ENCODE measurements around the gene CFAP97D1. TPM values are rescaled to one million over a fixed set of nuclear protein-coding genes. Genes with fewer than 3 reads are reported as not detected.

CFAP97D1 gene
- total RNA-seq, 5 donors from 2014 or later (not counting 1 experiment from before 2014, with no cell fraction given): not detected

GRCh38 chr17:43831633-43832032 lies 51.4 kb downstream of the CFAP97D1 start:
- Histone ChIP-seq H3K36me3 (ENCODE audit: control insufficient read depth in 2 of 2, extremely low read depth in 1 of 2, insufficient read depth in 1 of 2, low read length in 1 of 2) (no peaks in the 10 kb centered on the region), H3K4me3 (ENCODE audit: control insufficient read depth in 1 of 2, extremely low read depth in 1 of 2, low read length in 1 of 2) (no peak overlapping the region), H3K27me3 (replicated peaks in 1 of 2; ENCODE audit: control insufficient read depth in 2 of 2, extremely low read depth in 1 of 2, insufficient read depth in 2 of 2, low read length in 1 of 2) (peaks cover 0 to 30% of the 10 kb centered on the region in 2 experiments), H3K27ac (ENCODE audit: low read length) (no peak overlapping the region), H3K9me3 (no peaks in the 10 kb centered on the region), H3K4me1 (ENCODE audit: control insufficient read depth in 1 of 2, extremely low read depth in 1 of 2, insufficient read depth in 2 of 2, low read length in 2 of 2) (peaks cover 2 to 13% of the 10 kb centered on the region in 2 experiments)
- DNase-seq: no peak
- ChIA-PET POLR2A (no interaction called here), CTCF (interaction anchor here in 1 of 2 donors (0.7 kb wide), 1 partner anchor 118 kb away, joined by 4 read pairs; no protein-coding TSS in a partner anchor)
- H3K9me3 Mint-ChIP-seq: no peaks in the 10 kb centered on the region
- no peak for ATAC-seq (replicated peaks in 1 of 4)
- WGBS (ENCODE audit: insufficient coverage): 100% methylated on average over 2 of the region's 8 CpGs
- H3K27me3 Mint-ChIP-seq: peaks cover 20 to 26% of the 10 kb centered on the region in 2 donors
- H3K36me3 Mint-ChIP-seq: no peaks in the 10 kb centered on the region
- H3K27ac Mint-ChIP-seq: no peak overlapping the region
- H3K4me3 Mint-ChIP-seq: peak overlapping the region; percentile 69 to 86 (median 77)
- H3K4me1 Mint-ChIP-seq: peaks cover 12 to 21% (median 16%) of the 10 kb centered on the region in 3 donors

GRCh38 chr17:43832168-43832975 lies 52.1 kb downstream of the CFAP97D1 start:
- CTCF ChIA-PET: interaction anchor here in 1 of 2 donors (0.7 kb wide), 1 partner anchor 119 kb away, joined by 4 read pairs; no protein-coding TSS in a partner anchor
- ATAC-seq (replicated peaks in 1 of 4): peak; percentile 22 to 36 (median 32)
- Histone ChIP-seq H3K27me3 (replicated peaks in 1 of 2; ENCODE audit: control insufficient read depth in 2 of 2, extremely low read depth in 1 of 2, insufficient read depth in 2 of 2, low read length in 1 of 2) (peaks cover 0 to 30% of the 10 kb centered on the region in 2 experiments), H3K4me3 (ENCODE audit: control insufficient read depth in 1 of 2, extremely low read depth in 1 of 2, low read length in 1 of 2) (peak overlapping the region in 1 of 2 donors; percentile 15), H3K36me3 (ENCODE audit: control insufficient read depth in 2 of 2, extremely low read depth in 1 of 2, insufficient read depth in 1 of 2, low read length in 1 of 2) (no peaks in the 10 kb centered on the region), H3K9me3 (no peaks in the 10 kb centered on the region), H3K4me1 (ENCODE audit: control insufficient read depth in 1 of 2, extremely low read depth in 1 of 2, insufficient read depth in 2 of 2, low read length in 2 of 2) (peaks cover 2 to 13% of the 10 kb centered on the region in 2 experiments), H3K27ac (ENCODE audit: low read length) (no peak overlapping the region)
- Mint-ChIP-seq H3K4me1 (peaks cover 12 to 21% (median 16%) of the 10 kb centered on the region in 3 donors), H3K27me3 (peaks cover 21 to 26% of the 10 kb centered on the region in 2 donors), H3K27ac (no peak overlapping the region), H3K9me3 (no peaks in the 10 kb centered on the region), H3K4me3 (peak overlapping the region; percentile 69 to 86 (median 77)), H3K36me3 (no peaks in the 10 kb centered on the region)
- WGBS (ENCODE audit: insufficient coverage): 9% methylated on average over 46 of the region's 51 CpGs
- POLR2A ChIA-PET: no interaction called here
- DNase-seq: peak in 5 of 35 experiments; percentile 2 to 16 (median 6)

GRCh38 chr17:43832976-43833829 lies 53.0 kb downstream of the CFAP97D1 start, which contains the start of gene MPP3:
Gene MPP3 (minus strand): TSS chr17:43833146. CDS start chr17:43831906, 1,240 bp downstream.
- H3K27me3 ChIP-seq (replicated peaks in 1 of 2; ENCODE audit: control insufficient read depth in 2 of 2, extremely low read depth in 1 of 2, insufficient read depth in 2 of 2, low read length in 1 of 2): peaks cover 0 to 38% of the 10 kb centered on the region in 2 experiments
- peak; percentile 92 to 97 (median 94) for ATAC-seq (replicated peaks in 1 of 4)
- H3K9me3 Mint-ChIP-seq: no peaks in the 10 kb centered on the region
- DNase-seq: peak in 33 of 35 experiments; percentile 5 to 70 (median 38)
- H3K4me3 ChIP-seq (ENCODE audit: control insufficient read depth in 1 of 2, extremely low read depth in 1 of 2, low read length in 1 of 2): peak within 1 kb of the TSS; percentile 39 to 54
- peak within 1 kb of the TSS; percentile 78 to 86 (median 79) for H3K4me3 Mint-ChIP-seq
- no peaks in the 10 kb centered on the region for H3K36me3 ChIP-seq (ENCODE audit: control insufficient read depth in 2 of 2, extremely low read depth in 1 of 2, insufficient read depth in 1 of 2, low read length in 1 of 2)
- no peaks in the 10 kb centered on the region for H3K9me3 ChIP-seq
- peaks cover 12 to 21% (median 16%) of the 10 kb centered on the region in 3 donors for H3K4me1 Mint-ChIP-seq
- peaks cover 27 to 29% of the 10 kb centered on the region in 2 donors for H3K27me3 Mint-ChIP-seq
- no peak within 1 kb of the TSS for H3K27ac ChIP-seq (ENCODE audit: low read length)
- POLR2A ChIA-PET: interaction anchor here in 1 of 2 donors (0.5 kb wide), 1 partner anchor 466 kb away, joined by 3 read pairs; no protein-coding TSS in a partner anchor
- CTCF ChIA-PET: no interaction called here
- H3K4me1 ChIP-seq (ENCODE audit: control insufficient read depth in 1 of 2, extremely low read depth in 1 of 2, insufficient read depth in 2 of 2, low read length in 2 of 2): peaks cover 2 to 13% of the 10 kb centered on the region in 2 experiments
- H3K27ac Mint-ChIP-seq: peak within 1 kb of the TSS in 1 of 2 donors; percentile 13
- H3K36me3 Mint-ChIP-seq: no peaks in the 10 kb centered on the region
- WGBS (ENCODE audit: insufficient coverage): 2% methylated on average over 86 of the region's 87 CpGs

GRCh38 chr17:43834106-43834505 lies 53.9 kb downstream of the CFAP97D1 start:
- no peak for DNase-seq
- peak overlapping the region; percentile 56 to 86 (median 78) for H3K4me3 Mint-ChIP-seq
- no peaks in the 10 kb centered on the region for H3K9me3 Mint-ChIP-seq
- Histone ChIP-seq H3K27me3 (replicated peaks in 1 of 2; ENCODE audit: control insufficient read depth in 2 of 2, extremely low read depth in 1 of 2, insufficient read depth in 2 of 2, low read length in 1 of 2) (peaks cover 0 to 40% of the 10 kb centered on the region in 2 experiments), H3K36me3 (ENCODE audit: control insufficient read depth in 2 of 2, extremely low read depth in 1 of 2, insufficient read depth in 1 of 2, low read length in 1 of 2) (no peaks in the 10 kb centered on the region), H3K4me3 (ENCODE audit: control insufficient read depth in 1 of 2, extremely low read depth in 1 of 2, low read length in 1 of 2) (no peak overlapping the region), H3K9me3 (no peaks in the 10 kb centered on the region), H3K4me1 (ENCODE audit: control insufficient read depth in 1 of 2, extremely low read depth in 1 of 2, insufficient read depth in 2 of 2, low read length in 2 of 2) (peaks cover 2 to 13% of the 10 kb centered on the region in 2 experiments), H3K27ac (ENCODE audit: low read length) (no peak overlapping the region)
- no peak overlapping the region for H3K27ac Mint-ChIP-seq
- ATAC-seq (replicated peaks in 1 of 4): no peak
- H3K4me1 Mint-ChIP-seq: peaks cover 12 to 21% (median 16%) of the 10 kb centered on the region in 3 donors
- ChIA-PET CTCF (no interaction called here), POLR2A (interaction anchor here in 1 of 2 donors (0.5 kb wide), 1 partner anchor 466 kb away, joined by 3 read pairs; no protein-coding TSS in a partner anchor)
- H3K36me3 Mint-ChIP-seq: no peaks in the 10 kb centered on the region
- H3K27me3 Mint-ChIP-seq: peaks cover 27 to 31% of the 10 kb centered on the region in 2 donors
- WGBS (ENCODE audit: insufficient coverage): 67% methylated on average over 1 of the region's 2 CpGs

Other genes with a start within 250 kb of the CFAP97D1 start
- gene ETV4, start 234.1 kb upstream of the CFAP97D1 start, total RNA-seq: under 1 TPM in 3 of 5 donors, not detected in 2; 0.41 to 0.46 (median 0.44) TPM
- 1 to 10 TPM; 2.9 to 5.5 (median 3.6) TPM for gene MEOX1, start 118.5 kb upstream of the CFAP97D1 start, total RNA-seq
- not detected for gene SOST, start 21.6 kb upstream of the CFAP97D1 start, total RNA-seq
- gene DUSP3, start 1.5 kb upstream of the CFAP97D1 start, total RNA-seq: 1 to 10 TPM; 8.1 to 9.8 (median 9.6) TPM
- gene MPP3, start 52.7 kb downstream of the CFAP97D1 start, total RNA-seq: under 1 TPM in 4 of 5 donors, not detected in 1; 0.32 to 0.60 (median 0.44) TPM
- not detected for gene CD300LG, start 66.7 kb downstream of the CFAP97D1 start, total RNA-seq
- gene MPP2, start 127.1 kb downstream of the CFAP97D1 start, total RNA-seq: 1 to 10 TPM; 1.6 to 5.6 (median 3.2) TPM
- gene PPY, start 162.0 kb downstream of the CFAP97D1 start, total RNA-seq: not detected
- not detected for gene PYY, start 173.5 kb downstream of the CFAP97D1 start, total RNA-seq
- gene NAGS, start 224.2 kb downstream of the CFAP97D1 start, total RNA-seq: 1 to 10 TPM in 4 of 5 donors, under 1 TPM in 1; 0.35 to 2.4 (median 1.8) TPM
- 10 to 100 TPM; 13.4 to 32.4 (median 26.6) TPM for gene TMEM101, start 234.5 kb downstream of the CFAP97D1 start, total RNA-seq